Fibroblast of the aortic adventitia (primary cell): ENCODE data around the gene TBXAS1. TPM values are rescaled to one million over a fixed set of nuclear protein-coding genes. Genes with fewer than 3 reads are reported as not detected.

Experiments
- DNase-seq: peaks from one replicate; pipeline ENCODE4 v3.0.0-alpha.2; 2010; ENCODE audit warnings: low read depth
- H3K4me3 ChIP-seq: 2 replicates; pipeline ENCODE4 v1.5.1; 2011; ENCODE audit warnings: low read depth, mild to moderate bottlenecking, control low read depth, low read length, moderate library complexity
- CTCF ChIP-seq: IDR thresholded peaks from 2 replicates; pipeline ENCODE4 v1.5.1; 2011; ENCODE audit warnings: mild to moderate bottlenecking, low read length, control low read depth, inconsistent platforms; ENCODE audit not compliant: insufficient read depth
- total RNA-seq: library from RNA; depleted of rRNA; stranded (reverse); fragments of >200 nt; gene quantifications from 2 replicates; pipeline ENCODE4 v1.2.3, GENCODE V29; 2012; ENCODE audit warnings: low replicate concordance

The TBXAS1 gene
- total RNA-seq, 1 donor: 2.4 TPM

- peak; percentile 76 for DNase-seq
- H3K4me3 ChIP-seq: peak within 1 kb of the TSS; percentile 73
- TF ChIP-seq CTCF: no peak
Measured at GRCh38 chr7:140062528-140063299, 233.7 kb downstream of the TBXAS1 start, which contains the start of gene PARP12. PARP12 (minus strand) TSS chr7:140062951; CDS start chr7:140062847, 104 bp downstream.

GRCh38 chr7:140067052-140067451 is 238.0 kb downstream of the TBXAS1 start:
- H3K4me3 ChIP-seq: no peak overlapping the region
- DNase-seq: no peak
- TF ChIP-seq CTCF: no peak

- no peak overlapping the region for H3K4me3 ChIP-seq
- TF ChIP-seq CTCF: no peak
Measured at GRCh38 chr7:140068033-140068432, 239.0 kb downstream of the TBXAS1 start.

GRCh38 chr7:140069298-140069949 is 240.4 kb downstream of the TBXAS1 start:
- no peak overlapping the region for H3K4me3 ChIP-seq
- TF ChIP-seq CTCF: no peak
- DNase-seq: no peak

More at GRCh38 chr7:140068033-140068432, 239.0 kb downstream of the TBXAS1 start:
- no peak for DNase-seq

Other genes starting within 250 kb of the TBXAS1 start
- 16.6 and 28.8 TPM in 2 replicates for gene HIPK2, start 51.3 kb upstream of the TBXAS1 start, total RNA-seq
- gene PARP12, start 233.7 kb downstream of the TBXAS1 start, total RNA-seq: 14.0 and 16.4 TPM in 2 replicates